Ovary (tissue), 9 donors: Measurements from ENCODE around the gene RNF145. TPM values are rescaled to one million over a fixed set of nuclear protein-coding genes. Genes with fewer than 3 reads are reported as not detected.
"Not testable (repeated sequence)": the region's sequence is repeated elsewhere in the genome, so short reads cannot be mapped to it uniquely, and the experiment has no call there.

Experiments
- DNase-seq, 5 donors: peaks; one replicate each; pipeline ENCODE4 v3.0.0-alpha.2; 2019 to 2020
- H3K27ac ChIP-seq, 2 donors: fragments of 200-600 bp; one replicate each; pipeline versions ENCODE4 v1.5.1 to v1.8.0; 2019 to 2022
- H3K27me3 ChIP-seq: fragments of 200-600 bp; one replicate; pipeline ENCODE4 v1.8.0; 2022
- H3K36me3 ChIP-seq: fragments of 200-600 bp; sonication (generic); one replicate; pipeline ENCODE4 v1.5.1; 2019
- H3K4me1 ChIP-seq: one replicate; pipeline ENCODE4 v1.8.1; 2013; ENCODE audit warnings: mild to moderate bottlenecking, moderate library complexity; ENCODE audit not compliant: insufficient read depth
- H3K4me3 ChIP-seq: fragments of 200-600 bp; sonication (generic); one replicate; pipeline ENCODE4 v1.5.1; 2017
- H3K9me3 ChIP-seq, 2 donors: fragments of 200-600 bp in 1 of 2; sonication (generic) in 1 of 2; one replicate each; pipeline versions ENCODE4 v1.5.1 to v1.8.1; 2013 to 2019; ENCODE audit warnings: mild to moderate bottlenecking in 1 of 2, moderate library complexity in 1 of 2
- EP300 ChIP-seq: sonication (generic); formaldehyde crosslinking; IDR thresholded peaks from one replicate; pipeline ENCODE4 v1.6.1; 2017; ENCODE audit warnings: antibody characterized with exemption
- POLR2A ChIP-seq: fragments of 450-650 bp; IDR thresholded peaks from one replicate; pipeline ENCODE4 v1.6.1; 2017; ENCODE audit warnings: antibody characterized with exemption, mild to moderate bottlenecking, moderate library complexity
- WGBS, 3 donors: extraction: QIAGEN DNeasy Blood & Tissue Kit in 1 of 3; methylation state at CpG; one replicate each; pipeline versions ENCODE4 v1.1.5 to v1.1.7; 2013 to 2017; 5-methylcytosine and 5-hydroxymethylcytosine counted together
- intact Hi-C, 4 donors: fragments of 100-400 bp; cut with DNase I; formaldehyde crosslinking; loops; one replicate each; pipeline versions ENCODE4 v1.11.0 to v1.15.1; 2022 to 2023
- polyA plus RNA-seq, 2 donors: library from polyadenylated mRNA; stranded (reverse); fragments of 200-250 nt in 1 of 2; fragments of 350-450 nt in 1 of 2; fragmentation: Illumina TruSeq in 1 of 2; extraction: RNeasy Lipid Tissue Mini Kit (QIAGEN cat#74804) in 1 of 2; gene quantifications; one replicate each; pipeline ENCODE4 v1.2.3, GENCODE V29; 2013 to 2014
- total RNA-seq, 7 donors: library from RNA; depleted of rRNA in 2 of 7; stranded (reverse); fragments of >200 nt in 2 of 7; fragmentation: NEBNext Ultra II Directional in 3 of 7; extraction: Animal tissue kit (Norgen Biotek cat#: 25700) in 3 of 7; gene quantifications; one replicate each; pipeline versions ENCODE4 v1.1.0 to v1.2.4, GENCODE V29; 2016 to 2023
- TF ChIP-seq, protein P1 (sequence below), 3 donors: fragments of 450-650 bp in 2 of 3; fragments of 200-600 bp in 1 of 3; IDR thresholded peaks; one replicate each; pipeline versions ENCODE4 v1.5.1 to v1.8.0; 2016 to 2022; ENCODE audit warnings: antibody characterized with exemption in 3 of 3, mild to moderate bottlenecking in 1 of 3
- donor health status: DM: no; HTN: no; CAD: no; lungs with moderate emphysema.
- donor health status: DM: no; HTN: no; CAD: no.
- donor health status: Bipolar disorder and iron deficiency.
- donor health status: DM: yes; HTN: yes; CAD: no.
- donor health status: DM: no; HTN: no; CAD: no.
- donor health status: DM: yes; HTN: yes; CAD: no.

RNF145 gene
- total and polyA plus RNA-seq, 9 donors: 39.0 to 66.4 (median 53.4) TPM

- H3K27ac ChIP-seq: no peak overlapping the region
- TF ChIP-seq POLR2A (no peak), EP300 (no peak)
- TF ChIP-seq, protein P1, sequence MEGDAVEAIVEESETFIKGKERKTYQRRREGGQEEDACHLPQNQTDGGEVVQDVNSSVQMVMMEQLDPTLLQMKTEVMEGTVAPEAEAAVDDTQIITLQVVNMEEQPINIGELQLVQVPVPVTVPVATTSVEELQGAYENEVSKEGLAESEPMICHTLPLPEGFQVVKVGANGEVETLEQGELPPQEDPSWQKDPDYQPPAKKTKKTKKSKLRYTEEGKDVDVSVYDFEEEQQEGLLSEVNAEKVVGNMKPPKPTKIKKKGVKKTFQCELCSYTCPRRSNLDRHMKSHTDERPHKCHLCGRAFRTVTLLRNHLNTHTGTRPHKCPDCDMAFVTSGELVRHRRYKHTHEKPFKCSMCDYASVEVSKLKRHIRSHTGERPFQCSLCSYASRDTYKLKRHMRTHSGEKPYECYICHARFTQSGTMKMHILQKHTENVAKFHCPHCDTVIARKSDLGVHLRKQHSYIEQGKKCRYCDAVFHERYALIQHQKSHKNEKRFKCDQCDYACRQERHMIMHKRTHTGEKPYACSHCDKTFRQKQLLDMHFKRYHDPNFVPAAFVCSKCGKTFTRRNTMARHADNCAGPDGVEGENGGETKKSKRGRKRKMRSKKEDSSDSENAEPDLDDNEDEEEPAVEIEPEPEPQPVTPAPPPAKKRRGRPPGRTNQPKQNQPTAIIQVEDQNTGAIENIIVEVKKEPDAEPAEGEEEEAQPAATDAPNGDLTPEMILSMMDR (IDR thresholded peaks at IDR 0.05): no peak
- H3K36me3 ChIP-seq: no peaks in the 10 kb centered on the region
- H3K4me3 ChIP-seq: no peak overlapping the region
- DNase-seq: no peak
- H3K4me1 ChIP-seq: no peaks in the 10 kb centered on the region
- no peaks in the 10 kb centered on the region for H3K27me3 ChIP-seq
- WGBS, 3 donors: 60 to 63% (median 62%) methylated on average over 4 of the region's 4 CpGs
- intact Hi-C loops: no loop called here
- no peaks in the 10 kb centered on the region for H3K9me3 ChIP-seq
Observed at GRCh38 chr5:159242656-159243055, 33.3 kb upstream of the RNF145 start.

GRCh38 chr5:159241946-159242552 is 32.7 kb upstream of the RNF145 start:
- H3K27me3 ChIP-seq: no peaks in the 10 kb centered on the region
- no peaks in the 10 kb centered on the region for H3K4me1 ChIP-seq
- DNase-seq: no peak
- no peak overlapping the region for H3K4me3 ChIP-seq
- WGBS, 3 donors: 57 to 68% (median 58%) methylated on average over 2 of the region's 2 CpGs
- intact Hi-C loops: no loop called here
- no peaks in the 10 kb centered on the region for H3K36me3 ChIP-seq
- H3K27ac ChIP-seq: no peak overlapping the region
- H3K9me3 ChIP-seq: no peaks in the 10 kb centered on the region
- TF ChIP-seq EP300: no peak
- TF ChIP-seq POLR2A: no peak
- TF ChIP-seq, protein P1 (IDR thresholded peaks at IDR 0.05): no peak

GRCh38 chr5:159240301-159240870 is 31.0 kb upstream of the RNF145 start:
- TF ChIP-seq, protein P1 (IDR thresholded peaks at IDR 0.05): no peak
- TF ChIP-seq POLR2A (no peak), EP300 (no peak)
- H3K36me3 ChIP-seq: no peaks in the 10 kb centered on the region
- H3K4me1 ChIP-seq: no peaks in the 10 kb centered on the region
- intact Hi-C loops: no loop called here
- H3K27me3 ChIP-seq: no peaks in the 10 kb centered on the region
- no peak for DNase-seq
- H3K9me3 ChIP-seq: no peaks in the 10 kb centered on the region
- H3K27ac ChIP-seq: no peak overlapping the region
- no peak overlapping the region for H3K4me3 ChIP-seq
- 76 to 77% (median 76%) methylated on average over 4 of the region's 4 CpGs for WGBS, 3 donors

DNA sequence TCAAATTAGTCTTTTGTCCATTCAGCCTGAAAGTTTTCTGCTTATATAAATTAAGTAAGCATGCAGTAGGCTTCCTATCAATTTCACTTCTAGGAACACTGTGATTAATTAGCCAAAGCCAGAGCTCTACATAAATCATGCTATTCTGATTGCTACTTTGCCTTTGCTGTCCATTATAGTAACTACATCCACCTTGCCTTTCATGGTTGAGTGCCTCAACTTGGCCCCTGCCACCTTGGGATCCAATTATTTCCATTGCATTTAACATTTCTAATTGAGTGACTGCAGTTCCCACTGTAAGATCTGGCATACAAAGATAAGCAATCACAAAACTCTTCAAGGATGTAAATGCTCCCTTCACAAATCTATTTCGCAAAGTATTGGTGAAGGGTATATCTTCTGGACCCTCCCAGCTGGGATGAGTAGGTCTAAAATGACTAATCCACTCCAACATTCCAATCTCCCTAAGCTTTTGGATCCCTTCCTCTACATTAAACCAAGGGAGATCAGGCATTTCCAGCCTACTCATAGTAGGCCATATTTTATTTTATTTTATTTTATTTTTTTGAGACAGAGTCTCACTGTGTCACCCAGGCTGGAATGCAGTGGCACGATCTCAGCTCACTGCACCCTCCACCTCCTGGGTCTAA is 26.6 kb upstream of the RNF145 start:
- H3K4me1 ChIP-seq, H3K27ac ChIP-seq, H3K27me3 ChIP-seq, intact Hi-C loops, H3K4me3 ChIP-seq, DNase-seq, H3K9me3 ChIP-seq, H3K36me3 ChIP-seq: not testable (repeated sequence)
- 86 to 92% (median 91%) methylated on average over 2 of the region's 2 CpGs for WGBS, 3 donors

- Histone ChIP-seq H3K27ac (no peak overlapping the region), H3K4me1 (no peaks in the 10 kb centered on the region), H3K4me3 (no peak overlapping the region), H3K36me3 (no peaks in the 10 kb centered on the region), H3K27me3 (no peaks in the 10 kb centered on the region), H3K9me3 (no peaks in the 10 kb centered on the region)
- intact Hi-C loops: no loop called here
- no peak for DNase-seq
- TF ChIP-seq, protein P1 (IDR thresholded peaks at IDR 0.05): no peak
- no peak for TF ChIP-seq POLR2A
- TF ChIP-seq EP300: no peak
- 81 to 92% (median 88%) methylated on average over 2 of the region's 2 CpGs for WGBS, 3 donors
Observed at GRCh38 chr5:159231167-159231566, 21.8 kb upstream of the RNF145 start.
